Measurements from ENCODE around the gene MGAT4B. TPM values are rescaled to one million over a fixed set of nuclear protein-coding genes. Genes with fewer than 3 reads are reported as not detected.

The MGAT4B gene
- total RNA-seq, 1 experiment from 2014 or later, result 337 TPM

DNA sequence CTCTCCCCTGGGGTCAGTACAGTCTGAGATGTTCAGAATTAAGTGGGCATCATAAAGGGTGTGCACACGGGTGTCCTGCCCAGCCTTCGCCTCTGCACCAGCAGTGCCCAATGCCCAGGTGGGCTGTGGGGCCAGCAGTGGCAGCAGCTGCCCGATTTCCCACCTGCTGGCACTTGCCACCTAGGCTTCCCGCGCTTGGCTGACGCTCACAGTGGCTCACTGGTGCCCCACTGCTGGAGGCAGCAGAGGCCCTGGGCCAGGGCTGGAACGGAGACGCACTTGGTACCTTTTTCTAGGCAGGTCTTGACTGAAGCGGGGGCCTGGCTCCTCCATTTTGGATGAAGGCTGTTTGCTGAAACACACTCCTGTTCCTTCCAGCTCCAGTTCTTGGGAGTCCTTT lies 35.0 kb upstream of the MGAT4B start:
- intact Hi-C loops (cut with micrococcal nuclease; ENCODE audit: unreplicated experiment), result no loop called here
- Histone ChIP-seq H3K4me2 (no peak overlapping the region), H4K20me1 (ENCODE audit: insufficient read depth) (peaks cover 33% of the 10 kb centered on the region), H3F3A (ENCODE audit: insufficient read depth, low read depth) (peaks cover 41% of the 10 kb centered on the region), H2AFZ (no peak overlapping the region), H3K36me3 (ENCODE audit: low read depth) (peaks cover 1% of the 10 kb centered on the region), H3K27ac (no peak overlapping the region), H3K4me1 (replicated peaks; ENCODE audit: insufficient read depth) (no peaks in the 10 kb centered on the region), H3K9me3 (ENCODE audit: insufficient read depth, low read depth) (no peaks in the 10 kb centered on the region), H3K27me3 (ENCODE audit: insufficient read depth, low read depth) (no peaks in the 10 kb centered on the region), H3K4me3 (no peak overlapping the region), H3K9me2 (ENCODE audit: insufficient read depth) (no peaks in the 10 kb centered on the region), H3K79me2 (ENCODE audit: low read depth) (no peaks in the 10 kb centered on the region)
- no peak for TF ChIP-seq EZH2 (IDR thresholded peaks at IDR 0.05; ENCODE audit: low read depth)
- TF ChIP-seq, protein P1, sequence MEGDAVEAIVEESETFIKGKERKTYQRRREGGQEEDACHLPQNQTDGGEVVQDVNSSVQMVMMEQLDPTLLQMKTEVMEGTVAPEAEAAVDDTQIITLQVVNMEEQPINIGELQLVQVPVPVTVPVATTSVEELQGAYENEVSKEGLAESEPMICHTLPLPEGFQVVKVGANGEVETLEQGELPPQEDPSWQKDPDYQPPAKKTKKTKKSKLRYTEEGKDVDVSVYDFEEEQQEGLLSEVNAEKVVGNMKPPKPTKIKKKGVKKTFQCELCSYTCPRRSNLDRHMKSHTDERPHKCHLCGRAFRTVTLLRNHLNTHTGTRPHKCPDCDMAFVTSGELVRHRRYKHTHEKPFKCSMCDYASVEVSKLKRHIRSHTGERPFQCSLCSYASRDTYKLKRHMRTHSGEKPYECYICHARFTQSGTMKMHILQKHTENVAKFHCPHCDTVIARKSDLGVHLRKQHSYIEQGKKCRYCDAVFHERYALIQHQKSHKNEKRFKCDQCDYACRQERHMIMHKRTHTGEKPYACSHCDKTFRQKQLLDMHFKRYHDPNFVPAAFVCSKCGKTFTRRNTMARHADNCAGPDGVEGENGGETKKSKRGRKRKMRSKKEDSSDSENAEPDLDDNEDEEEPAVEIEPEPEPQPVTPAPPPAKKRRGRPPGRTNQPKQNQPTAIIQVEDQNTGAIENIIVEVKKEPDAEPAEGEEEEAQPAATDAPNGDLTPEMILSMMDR (conservative IDR thresholded peaks at IDR 0.05), result no peak
- no peak for DNase-seq
- no TSS peak for BruUV-seq (replicated peaks)
- CTCF ChIA-PET, result no interaction called here
- POLR2A ChIA-PET (ENCODE audit: unreplicated experiment), result no interaction called here

DNA sequence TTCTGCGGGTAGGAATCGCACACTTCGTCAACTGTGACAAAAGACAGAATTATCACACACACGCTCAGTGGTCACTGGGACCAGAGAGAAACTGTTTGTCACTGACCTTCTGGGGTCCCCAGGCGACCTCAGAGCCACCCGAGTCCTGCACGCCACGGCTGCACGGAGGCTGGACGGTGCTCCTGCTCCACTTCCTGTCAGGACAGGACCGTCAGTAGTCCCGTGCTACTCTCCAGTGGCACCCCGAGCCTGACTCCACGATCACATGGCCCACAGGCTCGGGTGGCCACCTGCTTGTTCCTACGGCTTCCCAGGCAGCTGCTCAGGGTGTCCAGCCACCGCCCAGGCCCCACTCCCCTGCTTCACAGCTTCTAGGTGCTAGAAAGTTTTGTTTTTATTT lies 34.1 kb upstream of the MGAT4B start:
- CTCF ChIA-PET, result no interaction called here
- no peak overlapping the region for H2AFZ ChIP-seq
- H3K4me1 ChIP-seq (replicated peaks; ENCODE audit: insufficient read depth), result no peaks in the 10 kb centered on the region
- no peak for DNase-seq
- H3F3A ChIP-seq (ENCODE audit: insufficient read depth, low read depth), result peaks cover 49% of the 10 kb centered on the region
- POLR2A ChIA-PET (ENCODE audit: unreplicated experiment), result no interaction called here
- H3K36me3 ChIP-seq (ENCODE audit: low read depth), result peaks cover 8% of the 10 kb centered on the region
- peaks cover 41% of the 10 kb centered on the region for H4K20me1 ChIP-seq (ENCODE audit: insufficient read depth)
- H3K27ac ChIP-seq, result no peak overlapping the region
- no peaks in the 10 kb centered on the region for H3K9me3 ChIP-seq (ENCODE audit: insufficient read depth, low read depth)
- no peak overlapping the region for H3K4me2 ChIP-seq
- no peak for TF ChIP-seq EZH2 (IDR thresholded peaks at IDR 0.05; ENCODE audit: low read depth)
- TF ChIP-seq, protein P1 (conservative IDR thresholded peaks at IDR 0.05), result no peak
- H3K4me3 ChIP-seq, result no peak overlapping the region
- H3K79me2 ChIP-seq (ENCODE audit: low read depth), result no peaks in the 10 kb centered on the region
- intact Hi-C loops (cut with micrococcal nuclease; ENCODE audit: unreplicated experiment), result no loop called here
- no peaks in the 10 kb centered on the region for H3K9me2 ChIP-seq (ENCODE audit: insufficient read depth)
- H3K27me3 ChIP-seq (ENCODE audit: insufficient read depth, low read depth), result no peaks in the 10 kb centered on the region
- BruUV-seq (replicated peaks), result no TSS peak

DNA sequence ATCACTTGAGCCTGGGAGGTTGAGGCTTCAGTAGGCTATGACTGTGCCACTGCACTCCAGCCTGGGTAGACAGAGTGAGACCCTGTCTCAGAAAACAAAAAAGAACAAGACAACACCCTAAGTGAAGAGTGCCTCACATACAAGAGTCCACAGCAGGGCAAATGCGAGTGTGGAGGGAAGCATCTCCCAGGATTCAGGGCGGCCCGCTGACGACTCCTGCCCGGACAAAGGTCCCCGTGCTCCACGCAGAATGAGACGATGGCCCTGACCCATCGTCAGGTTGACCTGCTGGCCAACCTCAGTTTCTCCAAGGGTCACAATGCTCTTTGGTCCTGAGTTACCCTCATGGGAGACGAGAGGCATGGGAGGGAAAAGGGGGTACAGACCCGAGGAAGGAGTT lies 33.7 kb upstream of the MGAT4B start:
- peaks cover 8% of the 10 kb centered on the region for H3K36me3 ChIP-seq (ENCODE audit: low read depth)

More for the DNA sequence above, 33.7 kb upstream of the MGAT4B start:
- Histone ChIP-seq H3K9me2 (ENCODE audit: insufficient read depth) (no peaks in the 10 kb centered on the region), H3K4me3 (no peak overlapping the region), H4K20me1 (ENCODE audit: insufficient read depth) (peaks cover 41% of the 10 kb centered on the region), H3K79me2 (ENCODE audit: low read depth) (no peaks in the 10 kb centered on the region), H3K9me3 (ENCODE audit: insufficient read depth, low read depth) (no peaks in the 10 kb centered on the region), H2AFZ (no peak overlapping the region), H3F3A (ENCODE audit: insufficient read depth, low read depth) (peaks cover 54% of the 10 kb centered on the region), H3K27me3 (ENCODE audit: insufficient read depth, low read depth) (no peaks in the 10 kb centered on the region), H3K27ac (peak overlapping the region; percentile 16; the same call in 1 of the 2 replicates), H3K4me1 (replicated peaks; ENCODE audit: insufficient read depth) (no peaks in the 10 kb centered on the region), H3K4me2 (no peak overlapping the region)
- TF ChIP-seq, protein P1 (conservative IDR thresholded peaks at IDR 0.05), result no peak
- no peak for TF ChIP-seq EZH2 (IDR thresholded peaks at IDR 0.05; ENCODE audit: low read depth)
- intact Hi-C loops (cut with micrococcal nuclease; ENCODE audit: unreplicated experiment), result no loop called here
- CTCF ChIA-PET, result no interaction called here
- TSS peak; percentile 0 for BruUV-seq (replicated peaks)
- POLR2A ChIA-PET (ENCODE audit: unreplicated experiment), result interaction anchor here (0.6 kb wide), 1 partner anchor 231 kb away, joined by 3 read pairs; the partner anchor contains the start of gene RNF130
- no peak for DNase-seq
